IMR-90 (cell line): Measurements from ENCODE around the gene TNFRSF1A. TPM values are rescaled to one million over a fixed set of nuclear protein-coding genes. Genes with fewer than 3 reads are reported as not detected.

Experiments used
- ATAC-seq: fragments of 200-7000 bp; cut with Tn5 transposase; 2 replicates; pipeline ENCODE4 v1.9.1; 2020; ENCODE audit warnings: low read depth, mild to moderate bottlenecking, moderate library complexity
- BruUV-seq: library from RNA; stranded (reverse); fragments of 400-500 nt; replicated peaks from 2 replicates; lab custom pipeline; 2021; lab: Mats Ljungman, UMichigan
- CTCF ChIA-PET: fragments of 300-600 bp; formaldehyde crosslinking; extraction: SDS; loops from one replicate; lab custom pipeline; 2021; ENCODE audit warnings: antibody characterized with exemption; lab: Yijun Ruan, JAX
- POLR2A ChIA-PET: fragments of 300-600 bp; sonication (Branson Sonifier 250); formaldehyde crosslinking; loops from one replicate; lab custom pipeline; 2022; ENCODE audit warnings: antibody characterized with exemption; ENCODE audit not compliant: unreplicated experiment; lab: Charles Lee
- DNase-seq: peaks from one replicate; pipeline ENCODE4 v3.0.0; 2013
- H2AFZ ChIP-seq: replicated peaks from 2 replicates; pipeline ENCODE3; 2013; ENCODE audit warnings: low read length, mild to moderate bottlenecking; ENCODE audit not compliant: poor library complexity
- H2AK5ac ChIP-seq: 2 replicates; pipeline ENCODE4 v1.6.1; 2013; ENCODE audit warnings: low read depth, low read length, inconsistent platforms
- H2AK9ac ChIP-seq: replicated peaks from 2 replicates; pipeline ENCODE3; 2013; ENCODE audit warnings: mild to moderate bottlenecking, low read depth, low read length, moderate library complexity; ENCODE audit not compliant: poor library complexity
- H2BK120ac ChIP-seq: 2 replicates; pipeline ENCODE4 v1.6.1; 2013; ENCODE audit warnings: low read depth, low read length, inconsistent platforms
- H2BK15ac ChIP-seq: 3 replicates; pipeline ENCODE4 v1.6.1; 2013; ENCODE audit warnings: low read depth, low read length, inconsistent platforms
- H2BK20ac ChIP-seq: 2 replicates; pipeline ENCODE4 v1.6.1; 2013; ENCODE audit warnings: low read depth, mild to moderate bottlenecking, inconsistent platforms, low read length, moderate library complexity
- H2BK5ac ChIP-seq: 2 replicates; pipeline ENCODE4 v1.6.1; 2013; ENCODE audit warnings: mild to moderate bottlenecking, low read depth, low read length, inconsistent platforms; ENCODE audit not compliant: poor library complexity, severe bottlenecking
- H3K14ac ChIP-seq: replicated peaks from 2 replicates; pipeline ENCODE4 v1.6.1; 2013; ENCODE audit warnings: low read depth, low read length, inconsistent platforms
- H3K18ac ChIP-seq: 2 replicates; pipeline ENCODE4 v1.6.1; 2013; ENCODE audit warnings: low read depth, low read length, control low read depth
- H3K23ac ChIP-seq: 2 replicates; pipeline ENCODE4 v1.6.1; 2013; ENCODE audit warnings: low read depth, low read length, inconsistent platforms
- H3K27ac ChIP-seq: 2 replicates; pipeline ENCODE4 v1.5.1; 2013; ENCODE audit warnings: mild to moderate bottlenecking, control low read depth, low read length; ENCODE audit not compliant: insufficient read depth
- H3K27me3 ChIP-seq: 2 replicates; pipeline ENCODE4 v1.6.1; 2013; ENCODE audit warnings: low read length; ENCODE audit not compliant: control insufficient read depth, insufficient read depth
- H3K36me3 ChIP-seq: 2 replicates; pipeline ENCODE4 v1.6.1; 2013; ENCODE audit warnings: low read length, mixed read lengths; ENCODE audit not compliant: control insufficient read depth, insufficient read depth
- H3K4ac ChIP-seq: 2 replicates; pipeline ENCODE4 v1.6.1; 2013; ENCODE audit warnings: low read depth, low read length, inconsistent platforms
- H3K4me1 ChIP-seq: 2 replicates; pipeline ENCODE4 v1.6.1; 2013; ENCODE audit warnings: low read length, mixed read lengths; ENCODE audit not compliant: control insufficient read depth, insufficient read depth
- H3K4me2 ChIP-seq: 2 replicates; pipeline ENCODE4 v1.6.1; 2013; ENCODE audit warnings: low read depth, mild to moderate bottlenecking, control low read depth, low read length, moderate library complexity
- H3K4me3 ChIP-seq: 2 replicates; pipeline ENCODE4 v1.5.1; 2013; ENCODE audit warnings: low read depth, mild to moderate bottlenecking, control low read depth, low read length, moderate library complexity; ENCODE audit not compliant: insufficient read depth
- H3K56ac ChIP-seq: 2 replicates; pipeline ENCODE4 v1.6.1; 2013; ENCODE audit warnings: low read length, inconsistent platforms; ENCODE audit not compliant: insufficient read depth; ENCODE audit errors: extremely low read depth
- H3K79me1 ChIP-seq, 2 experiments: 2 replicates each; pipeline ENCODE4 v1.6.1; 2013; ENCODE audit warnings: low read length in 2 of 2, inconsistent platforms in 1 of 2, low read depth in 1 of 2
- H3K9ac ChIP-seq: 2 replicates; pipeline ENCODE4 v1.6.1; 2013; ENCODE audit warnings: low read depth, low read length, control low read depth
- H3K9me1 ChIP-seq: 2 replicates; pipeline ENCODE4 v1.6.1; 2013; ENCODE audit warnings: low read length, inconsistent platforms; ENCODE audit not compliant: insufficient read depth
- H3K9me3 ChIP-seq: 2 replicates; pipeline ENCODE4 v1.6.1; 2013; ENCODE audit warnings: low read length; ENCODE audit not compliant: control insufficient read depth, insufficient read depth
- H4K20me1 ChIP-seq: 2 replicates; pipeline ENCODE4 v1.6.1; 2013; ENCODE audit warnings: low read length, inconsistent platforms; ENCODE audit not compliant: insufficient read depth
- H4K5ac ChIP-seq: 2 replicates; pipeline ENCODE4 v1.6.1; 2013; ENCODE audit warnings: mild to moderate bottlenecking, low read depth, low read length, control low read depth
- H4K8ac ChIP-seq, 2 experiments: 2 replicates each; pipeline ENCODE4 v1.6.1; 2013; ENCODE audit warnings: low read depth in 2 of 2, low read length in 2 of 2, control low read depth in 1 of 2, inconsistent platforms in 1 of 2
- H4K91ac ChIP-seq: 2 replicates; pipeline ENCODE4 v1.6.1; 2013; ENCODE audit warnings: low read depth, low read length, inconsistent platforms; ENCODE audit not compliant: insufficient read depth
- POLR2A ChIP-seq: IDR thresholded peaks from 2 replicates; pipeline ENCODE4 v1.6.1; 2012; ENCODE audit warnings: mild to moderate bottlenecking, low read depth, low read length
- RCOR1 ChIP-seq: IDR thresholded peaks from 2 replicates; pipeline ENCODE4 v1.6.1; 2012; ENCODE audit warnings: mild to moderate bottlenecking, low read length, improper control_type of control experiment; ENCODE audit not compliant: insufficient replicate concordance
- SMC3 ChIP-seq: fragments of 150-350 bp; IDR thresholded peaks from 2 replicates; pipeline ENCODE4 v1.6.1; 2016; ENCODE audit warnings: low read depth, mild to moderate bottlenecking, antibody characterized with exemption, low read length, moderate library complexity
- WGBS, 2 experiments: methylation state at CpG; one replicate each; pipeline versions ENCODE4 v1.1.5 to v1.1.7; 2013; ENCODE audit warnings: missing lambda C conversion rate in 2 of 2; ENCODE audit not compliant: insufficient read length in 1 of 2; ENCODE audit errors: extremely low coverage in 2 of 2; 5-methylcytosine and 5-hydroxymethylcytosine counted together
- dilution Hi-C: fragments of 300-500 bp; cut with HindIII; formaldehyde crosslinking; loops from one replicate; pipeline ENCODE4 v1.14.3; 2018; ENCODE audit warnings: low sequenced_read_pairs; ENCODE audit not compliant: unreplicated experiment
- in situ Hi-C: fragments of 300-500 bp; cut with MboI; formaldehyde crosslinking; loops from 3 replicates; pipeline ENCODE4 v1.14.3; 2019; ENCODE audit warnings: low sequenced_read_pairs, inconsistent platforms, mixed read lengths
- intact Hi-C: fragments of 100-400 bp; cut with micrococcal nuclease; formaldehyde crosslinking; loops from 2 replicates; pipeline ENCODE4 v1.10.0; 2022
- polyA plus RNA-seq, 3 experiments: library from polyadenylated mRNA; depleted of rRNA; stranded (reverse); fragments of >200 nt; gene quantifications; 2 replicates each; pipeline ENCODE4 v1.2.3, GENCODE V29; 2012; ENCODE audit warnings: low replicate concordance in 1 of 3
- total RNA-seq: library from RNA; depleted of rRNA; stranded (reverse); fragments of >200 nt; gene quantifications from 2 replicates; pipeline ENCODE4 v1.2.3, GENCODE V29; 2012

TNFRSF1A gene
- total and polyA plus RNA-seq, 2 of the 4 experiments (the other 2 are of a cell fraction) = 79.6 to 136 TPM

DNA sequence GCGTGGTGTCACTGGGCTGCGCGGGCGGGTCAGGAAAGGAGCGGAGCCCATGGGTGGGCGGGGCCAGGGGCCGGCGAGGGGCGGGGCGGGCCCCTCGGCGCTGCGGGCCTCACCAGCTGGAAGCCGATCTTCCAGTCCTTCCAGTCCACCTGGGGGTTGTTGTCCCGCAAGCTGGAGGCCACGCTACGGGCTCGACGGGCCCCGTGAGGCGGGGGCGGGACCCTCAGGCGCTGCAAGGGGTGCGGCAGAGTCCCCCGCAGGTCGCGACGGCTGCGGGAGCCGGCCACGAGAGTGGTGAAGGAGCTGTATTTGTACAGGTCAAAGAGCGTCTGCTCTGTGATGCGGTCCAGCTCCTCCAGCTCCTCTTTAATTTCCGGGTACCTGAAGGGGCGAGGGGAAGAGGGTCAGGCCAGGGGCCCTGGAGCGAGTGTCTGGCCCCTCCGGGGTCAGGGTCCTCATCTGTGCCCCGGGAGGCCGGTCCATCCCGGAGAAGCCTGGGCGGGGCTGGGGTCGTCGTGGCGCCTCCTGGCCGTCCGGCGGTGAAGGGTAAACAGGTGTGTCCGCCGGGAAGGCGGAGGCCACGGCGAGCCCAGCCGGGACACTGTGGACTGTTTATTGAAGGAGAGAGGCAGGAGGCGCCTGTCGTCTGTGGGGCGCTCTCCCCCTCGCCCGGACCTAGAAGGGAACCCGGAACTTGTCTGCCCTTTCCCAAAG is 21.6 kb upstream of the TNFRSF1A start:
- Histone ChIP-seq H3K9me1 (no peaks in the 10 kb centered on the region), H3K27ac (peak overlapping the region; percentile 4; the same call in 1 of the 2 replicates), H3K18ac (peak overlapping the region; percentile 46; the same call in 1 of the 2 replicates), H3K4me1 (peaks cover 7% of the 10 kb centered on the region), H2AFZ (peak overlapping the region; percentile 94), H3K79me1 (no peaks in the 10 kb centered on the region), H4K20me1 (no peaks in the 10 kb centered on the region), H4K5ac (peak overlapping the region; percentile 33; the same call in 1 of the 2 replicates), H2BK120ac (peak overlapping the region; percentile 59), H4K91ac (peak overlapping the region; percentile 32; the same call in 1 of the 2 replicates), H3K4ac (peak overlapping the region; percentile 15; the same call in 1 of the 2 replicates), H3K27me3 (no peaks in the 10 kb centered on the region; the same call in 1 of the 2 replicates), H3K23ac (no peak overlapping the region), H2BK20ac (no peak overlapping the region), H3K9me3 (no peaks in the 10 kb centered on the region), H3K36me3 (no peaks in the 10 kb centered on the region), H2AK5ac (0 out of 2 replicates have a peak overlapping the region, but pooled peaks have one; percentile 14), H3K4me2 (peak overlapping the region; percentile 77), H3K4me3 (peak overlapping the region; percentile 50), H2BK15ac (no peak overlapping the region), H2AK9ac (peak overlapping the region; percentile 47), H3K56ac (no peak overlapping the region), H2BK5ac (peak overlapping the region; percentile 0), H4K8ac (peak overlapping the region; percentile 61 to 75; a peak in 2 of 4 replicates), H3K9ac (peak overlapping the region; percentile 57), H3K14ac (peak overlapping the region; percentile 13; the same call in 1 of the 2 replicates)
- WGBS, 2 experiments = 9% methylated on average over 16 of the region's 59 CpGs; no CpG with 5 or more reads in 1 of the 2 experiments
- TF ChIP-seq RCOR1 (no peak), POLR2A (no peak), SMC3 (no peak)
- ATAC-seq (peak; percentile 98), DNase-seq (peak; percentile 28)
- ChIA-PET CTCF (interaction anchor here (0.7 to 0.9 kb wide), 3 partner anchors 9 to 29 kb away, joined by 3 to 9 read pairs (median 4); no protein-coding TSS in a partner anchor), POLR2A (interaction anchor here (0.6 kb wide), 1 partner anchor 12 kb away, joined by 4 read pairs; the partner anchor contains the start of gene SCNN1A)
- no TSS peak for BruUV-seq
- in situ Hi-C loops (no loop called here), intact Hi-C loops (no loop called here), dilution Hi-C loops (no loop called here)
